HepG2 (cell line): Measurements from ENCODE around the gene ZP2. TPM values are rescaled to one million over a fixed set of nuclear protein-coding genes. Genes with fewer than 3 reads are reported as not detected.

Source experiments
- FOXK2 ChIP-seq: fragments of 450-650 bp; IDR thresholded peaks from 2 replicates; pipeline ENCODE4 v1.6.1; 2016
- MIER2 ChIP-seq: IDR thresholded peaks from 2 replicates; pipeline ENCODE4 v1.6.1; 2016; ENCODE audit warnings: missing biosample characterization, missing genetic modification reagents
- MXD4 ChIP-seq: IDR thresholded peaks from 2 replicates; pipeline ENCODE4 v1.6.1; 2016; ENCODE audit warnings: mild to moderate bottlenecking, missing biosample characterization, missing genetic modification reagents
- NFE2L1 ChIP-seq: sonication (generic); formaldehyde crosslinking; IDR thresholded peaks from 2 replicates; pipeline ENCODE4 v1.4.0; 2020; ENCODE audit warnings: missing genetic modification reagents, mild to moderate bottlenecking, borderline replicate concordance
- SMAD1 ChIP-seq: sonication (generic); formaldehyde crosslinking; IDR thresholded peaks from 2 replicates; pipeline ENCODE4 v1.4.0; 2020; ENCODE audit warnings: missing genetic modification reagents, low read depth, mild to moderate bottlenecking, borderline replicate concordance
- SMC3 ChIP-seq: IDR thresholded peaks from 2 replicates; pipeline ENCODE4 v1.6.1; 2011; ENCODE audit warnings: low read length, improper control_type of control experiment
- TAF15 ChIP-seq: fragments of 200-400 bp; formaldehyde crosslinking; IDR thresholded peaks from one replicate; pipeline ENCODE4 v1.6.1; 2018; ENCODE audit warnings: mild to moderate bottlenecking, low read depth, low read length; ENCODE audit not compliant: poor library complexity, severe bottlenecking
- U2AF1 ChIP-seq: fragments of 200-400 bp; formaldehyde crosslinking; optimal IDR thresholded peaks from 2 replicates; pipeline ENCODE3; 2017; ENCODE audit warnings: mild to moderate bottlenecking, low read depth, low read length
- ZFP90 ChIP-seq: sonication (generic); formaldehyde crosslinking; IDR thresholded peaks from 2 replicates; pipeline ENCODE4 v1.8.0; 2022; ENCODE audit warnings: missing genetic modification reagents, mild to moderate bottlenecking, inconsistent platforms, borderline replicate concordance
- ZNF329 ChIP-seq: sonication (generic); formaldehyde crosslinking; IDR thresholded peaks from 2 replicates; pipeline ENCODE4 v1.9.0; 2021; ENCODE audit warnings: low read depth, mild to moderate bottlenecking, missing genetic modification reagents
- ZNF878 ChIP-seq: sonication (generic); formaldehyde crosslinking; IDR thresholded peaks from 2 replicates; pipeline ENCODE4 v1.8.1; 2023; ENCODE audit warnings: mild to moderate bottlenecking, missing genetic modification reagents, moderate library complexity
- polyA plus RNA-seq, 8 experiments: library from polyadenylated mRNA; depleted of rRNA in 3 of 8; stranded (reverse) in 7 of 8; unstranded in 1 of 8; fragments of >200 nt; fragmentation: Illumina TruSeq in 4 of 8; extraction: Trizol in 4 of 8; gene quantifications; 2 replicates each; pipeline versions ENCODE4 v1.2.1 to v1.2.3, GENCODE V29; 2011 to 2016; ENCODE audit warnings: low read depth in 4 of 8, missing spikeins in 1 of 8, mixed read lengths in 1 of 8; ENCODE audit not compliant: insufficient read depth in 1 of 8
- total RNA-seq, 5 experiments: library from RNA; depleted of rRNA; stranded (reverse); fragments of >200 nt; fragmentation: Illumina TruSeq; extraction: Trizol; gene quantifications; 2 replicates each; pipeline ENCODE4 v1.2.3, GENCODE V29; 2016; ENCODE audit warnings: low read depth in 1 of 5
- TF ChIP-seq, protein P1 (sequence below): IDR thresholded peaks from 2 replicates; pipeline ENCODE4 v1.6.1; 2016; ENCODE audit warnings: mild to moderate bottlenecking
- TF ChIP-seq, protein P2 (sequence below): sonication (generic); formaldehyde crosslinking; conservative IDR thresholded peaks from 2 replicates; pipeline ENCODE4 v1.4.0; 2020; ENCODE audit warnings: missing genetic modification reagents
- TF ChIP-seq, protein P3 (sequence below): sonication (generic); formaldehyde crosslinking; conservative IDR thresholded peaks from 2 replicates; pipeline ENCODE4 v1.4.0; 2020; ENCODE audit warnings: missing genetic modification reagents
- TF ChIP-seq, protein P4 (sequence below): sonication (generic); formaldehyde crosslinking; IDR thresholded peaks from 2 replicates; pipeline ENCODE4 v1.4.0; 2020; ENCODE audit warnings: missing genetic modification reagents

The ZP2 gene
- total and polyA plus RNA-seq, 2 of the 13 experiments (the other 11 are each of a cell fraction or from before 2014, with no cell fraction given) = not detected

DNA sequence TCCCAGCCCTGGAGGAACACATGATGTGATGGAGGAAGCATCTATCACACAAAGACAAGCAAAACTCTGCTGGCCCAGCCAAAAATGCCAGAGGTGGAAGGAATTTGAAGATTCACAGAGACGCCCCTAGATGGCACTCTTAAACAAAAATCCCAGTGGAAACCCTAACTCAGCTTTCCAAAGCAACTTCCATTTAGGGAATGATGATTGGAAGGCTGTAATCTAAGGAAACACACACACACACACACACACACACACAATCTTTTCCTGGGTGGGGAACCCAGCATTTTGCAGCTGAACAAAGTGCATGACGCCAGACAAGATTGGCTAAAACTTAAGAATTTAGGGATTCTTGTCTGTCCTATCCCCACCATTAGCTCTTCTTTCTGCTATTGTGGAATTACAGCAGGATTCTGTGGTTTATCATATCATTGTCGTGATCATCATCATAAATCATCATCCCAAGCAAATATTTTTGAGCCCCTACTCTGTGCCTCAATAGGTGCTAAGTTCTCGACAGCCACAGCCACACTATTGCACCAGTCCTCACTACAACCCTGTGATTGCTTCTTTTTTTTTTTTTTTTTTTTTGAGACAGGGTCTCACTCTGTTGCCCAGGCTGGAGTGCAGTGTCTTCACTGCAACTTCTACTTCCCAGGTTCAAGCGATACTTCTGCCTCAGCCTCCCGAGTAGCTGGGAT lies 54.5 kb downstream of the ZP2 start (continued):
- TF ChIP-seq MIER2 (no peak), SMC3 (peak; percentile 94), SMAD1 (no peak), NFE2L1 (CRISPR knock-in tag) (no peak), U2AF1 (no peak), ZNF329 (CRISPR knock-in tag) (no peak), ZFP90 (CRISPR knock-in tag) (no peak; the same call in 1 of the 2 replicates), MXD4 (CRISPR knock-in tag) (no peak), ZNF878 (no peak), TAF15 (no peak), FOXK2 (no peak)
- TF ChIP-seq, protein P1, sequence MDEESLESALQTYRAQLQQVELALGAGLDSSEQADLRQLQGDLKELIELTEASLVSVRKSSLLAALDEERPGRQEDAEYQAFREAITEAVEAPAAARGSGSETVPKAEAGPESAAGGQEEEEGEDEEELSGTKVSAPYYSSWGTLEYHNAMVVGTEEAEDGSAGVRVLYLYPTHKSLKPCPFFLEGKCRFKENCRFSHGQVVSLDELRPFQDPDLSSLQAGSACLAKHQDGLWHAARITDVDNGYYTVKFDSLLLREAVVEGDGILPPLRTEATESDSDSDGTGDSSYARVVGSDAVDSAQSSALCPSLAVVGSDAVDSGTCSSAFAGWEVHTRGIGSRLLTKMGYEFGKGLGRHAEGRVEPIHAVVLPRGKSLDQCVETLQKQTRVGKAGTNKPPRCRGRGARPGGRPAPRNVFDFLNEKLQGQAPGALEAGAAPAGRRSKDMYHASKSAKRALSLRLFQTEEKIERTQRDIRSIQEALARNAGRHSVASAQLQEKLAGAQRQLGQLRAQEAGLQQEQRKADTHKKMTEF (CRISPR knock-in tag) = 0 out of 2 replicates have a peak, but pooled peaks have one; percentile 32
- TF ChIP-seq, protein P2, sequence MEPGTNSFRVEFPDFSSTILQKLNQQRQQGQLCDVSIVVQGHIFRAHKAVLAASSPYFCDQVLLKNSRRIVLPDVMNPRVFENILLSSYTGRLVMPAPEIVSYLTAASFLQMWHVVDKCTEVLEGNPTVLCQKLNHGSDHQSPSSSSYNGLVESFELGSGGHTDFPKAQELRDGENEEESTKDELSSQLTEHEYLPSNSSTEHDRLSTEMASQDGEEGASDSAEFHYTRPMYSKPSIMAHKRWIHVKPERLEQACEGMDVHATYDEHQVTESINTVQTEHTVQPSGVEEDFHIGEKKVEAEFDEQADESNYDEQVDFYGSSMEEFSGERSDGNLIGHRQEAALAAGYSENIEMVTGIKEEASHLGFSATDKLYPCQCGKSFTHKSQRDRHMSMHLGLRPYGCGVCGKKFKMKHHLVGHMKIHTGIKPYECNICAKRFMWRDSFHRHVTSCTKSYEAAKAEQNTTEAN = no peak
- TF ChIP-seq, protein P3, sequence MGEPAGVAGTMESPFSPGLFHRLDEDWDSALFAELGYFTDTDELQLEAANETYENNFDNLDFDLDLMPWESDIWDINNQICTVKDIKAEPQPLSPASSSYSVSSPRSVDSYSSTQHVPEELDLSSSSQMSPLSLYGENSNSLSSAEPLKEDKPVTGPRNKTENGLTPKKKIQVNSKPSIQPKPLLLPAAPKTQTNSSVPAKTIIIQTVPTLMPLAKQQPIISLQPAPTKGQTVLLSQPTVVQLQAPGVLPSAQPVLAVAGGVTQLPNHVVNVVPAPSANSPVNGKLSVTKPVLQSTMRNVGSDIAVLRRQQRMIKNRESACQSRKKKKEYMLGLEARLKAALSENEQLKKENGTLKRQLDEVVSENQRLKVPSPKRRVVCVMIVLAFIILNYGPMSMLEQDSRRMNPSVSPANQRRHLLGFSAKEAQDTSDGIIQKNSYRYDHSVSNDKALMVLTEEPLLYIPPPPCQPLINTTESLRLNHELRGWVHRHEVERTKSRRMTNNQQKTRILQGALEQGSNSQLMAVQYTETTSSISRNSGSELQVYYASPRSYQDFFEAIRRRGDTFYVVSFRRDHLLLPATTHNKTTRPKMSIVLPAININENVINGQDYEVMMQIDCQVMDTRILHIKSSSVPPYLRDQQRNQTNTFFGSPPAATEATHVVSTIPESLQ (CRISPR knock-in tag) = no peak
- TF ChIP-seq, protein P4, sequence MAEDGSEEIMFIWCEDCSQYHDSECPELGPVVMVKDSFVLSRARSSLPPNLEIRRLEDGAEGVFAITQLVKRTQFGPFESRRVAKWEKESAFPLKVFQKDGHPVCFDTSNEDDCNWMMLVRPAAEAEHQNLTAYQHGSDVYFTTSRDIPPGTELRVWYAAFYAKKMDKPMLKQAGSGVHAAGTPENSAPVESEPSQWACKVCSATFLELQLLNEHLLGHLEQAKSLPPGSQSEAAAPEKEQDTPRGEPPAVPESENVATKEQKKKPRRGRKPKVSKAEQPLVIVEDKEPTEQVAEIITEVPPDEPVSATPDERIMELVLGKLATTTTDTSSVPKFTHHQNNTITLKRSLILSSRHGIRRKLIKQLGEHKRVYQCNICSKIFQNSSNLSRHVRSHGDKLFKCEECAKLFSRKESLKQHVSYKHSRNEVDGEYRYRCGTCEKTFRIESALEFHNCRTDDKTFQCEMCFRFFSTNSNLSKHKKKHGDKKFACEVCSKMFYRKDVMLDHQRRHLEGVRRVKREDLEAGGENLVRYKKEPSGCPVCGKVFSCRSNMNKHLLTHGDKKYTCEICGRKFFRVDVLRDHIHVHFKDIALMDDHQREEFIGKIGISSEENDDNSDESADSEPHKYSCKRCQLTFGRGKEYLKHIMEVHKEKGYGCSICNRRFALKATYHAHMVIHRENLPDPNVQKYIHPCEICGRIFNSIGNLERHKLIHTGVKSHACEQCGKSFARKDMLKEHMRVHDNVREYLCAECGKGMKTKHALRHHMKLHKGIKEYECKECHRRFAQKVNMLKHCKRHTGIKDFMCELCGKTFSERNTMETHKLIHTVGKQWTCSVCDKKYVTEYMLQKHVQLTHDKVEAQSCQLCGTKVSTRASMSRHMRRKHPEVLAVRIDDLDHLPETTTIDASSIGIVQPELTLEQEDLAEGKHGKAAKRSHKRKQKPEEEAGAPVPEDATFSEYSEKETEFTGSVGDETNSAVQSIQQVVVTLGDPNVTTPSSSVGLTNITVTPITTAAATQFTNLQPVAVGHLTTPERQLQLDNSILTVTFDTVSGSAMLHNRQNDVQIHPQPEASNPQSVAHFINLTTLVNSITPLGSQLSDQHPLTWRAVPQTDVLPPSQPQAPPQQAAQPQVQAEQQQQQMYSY = no peak
